Measurements from ENCODE around the gene LLGL2. TPM values are rescaled to one million over a fixed set of nuclear protein-coding genes. Genes with fewer than 3 reads are reported as not detected.

The LLGL2 gene
- total RNA-seq, 2 donors from 2014 or later = 401 to 497 TPM

DNA sequence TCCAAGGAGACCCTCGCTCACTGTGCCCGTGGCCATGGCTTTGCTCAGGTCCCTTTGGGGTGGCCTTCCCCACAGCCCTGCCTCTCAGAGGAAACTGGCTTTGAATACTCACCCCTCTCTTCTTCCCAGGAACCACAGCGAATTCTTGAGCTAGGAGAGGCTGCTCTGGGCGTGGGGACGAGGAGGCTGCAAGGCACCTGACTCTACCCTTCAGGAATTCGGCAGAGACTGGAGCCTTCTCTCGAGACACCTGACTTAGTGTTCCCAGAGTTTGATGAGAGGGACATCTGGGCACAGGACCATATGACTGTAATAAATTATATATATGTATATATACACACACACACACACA lies 6.2 kb downstream of the LLGL2 start:
- DNase-seq = no peak
- peaks cover 32% of the 10 kb centered on the region for H3K4me1 ChIP-seq
- H3K9ac ChIP-seq (ENCODE audit: low read depth in 2 of 2, low read length in 2 of 2) = peak overlapping the region; percentile 40 to 81
- H3K4me3 ChIP-seq = no peak overlapping the region
- H3K27me3 ChIP-seq = no peaks in the 10 kb centered on the region
- H3K9me3 ChIP-seq = no peaks in the 10 kb centered on the region
- peak overlapping the region; percentile 89 for H3K27ac ChIP-seq
- H3K36me3 ChIP-seq = peaks cover 3% of the 10 kb centered on the region
- intact Hi-C loops (cut with DNase I) = no loop called here
- TF ChIP-seq, protein P1, sequence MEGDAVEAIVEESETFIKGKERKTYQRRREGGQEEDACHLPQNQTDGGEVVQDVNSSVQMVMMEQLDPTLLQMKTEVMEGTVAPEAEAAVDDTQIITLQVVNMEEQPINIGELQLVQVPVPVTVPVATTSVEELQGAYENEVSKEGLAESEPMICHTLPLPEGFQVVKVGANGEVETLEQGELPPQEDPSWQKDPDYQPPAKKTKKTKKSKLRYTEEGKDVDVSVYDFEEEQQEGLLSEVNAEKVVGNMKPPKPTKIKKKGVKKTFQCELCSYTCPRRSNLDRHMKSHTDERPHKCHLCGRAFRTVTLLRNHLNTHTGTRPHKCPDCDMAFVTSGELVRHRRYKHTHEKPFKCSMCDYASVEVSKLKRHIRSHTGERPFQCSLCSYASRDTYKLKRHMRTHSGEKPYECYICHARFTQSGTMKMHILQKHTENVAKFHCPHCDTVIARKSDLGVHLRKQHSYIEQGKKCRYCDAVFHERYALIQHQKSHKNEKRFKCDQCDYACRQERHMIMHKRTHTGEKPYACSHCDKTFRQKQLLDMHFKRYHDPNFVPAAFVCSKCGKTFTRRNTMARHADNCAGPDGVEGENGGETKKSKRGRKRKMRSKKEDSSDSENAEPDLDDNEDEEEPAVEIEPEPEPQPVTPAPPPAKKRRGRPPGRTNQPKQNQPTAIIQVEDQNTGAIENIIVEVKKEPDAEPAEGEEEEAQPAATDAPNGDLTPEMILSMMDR (IDR thresholded peaks at IDR 0.05) = no peak

GRCh38 chr17:75535119-75535537 lies 9.6 kb downstream of the LLGL2 start:
- H3K27ac ChIP-seq = peak overlapping the region; percentile 80
- H3K36me3 ChIP-seq = peaks cover 3% of the 10 kb centered on the region

DNA sequence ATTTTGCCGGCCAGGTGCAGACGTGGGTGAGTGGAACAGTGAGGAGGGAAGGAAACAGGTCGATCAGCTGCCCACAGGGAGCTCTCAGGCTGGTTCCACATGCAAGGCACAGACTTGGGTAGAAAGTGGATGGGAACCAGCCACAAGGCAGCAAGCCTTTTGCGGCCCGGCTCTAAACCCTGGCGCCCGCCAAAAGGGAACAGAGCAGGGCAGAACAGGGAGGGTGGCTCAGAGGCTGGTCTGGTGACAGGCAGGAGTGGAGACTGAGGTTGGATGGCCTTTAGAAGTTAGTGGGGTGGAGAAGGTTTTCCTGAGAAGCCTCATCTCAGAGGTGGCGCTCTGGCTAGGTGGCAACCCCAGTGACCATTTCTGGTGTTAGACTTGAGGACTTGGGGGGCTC lies 10.4 kb downstream of the LLGL2 start:
- peak overlapping the region in 1 of 2 donors; percentile 60 for H3K9ac ChIP-seq (ENCODE audit: low read depth in 2 of 2, low read length in 2 of 2)
- intact Hi-C loops (cut with DNase I) = no loop called here
- peaks cover 40% of the 10 kb centered on the region for H3K4me1 ChIP-seq
- DNase-seq = no peak
- peak overlapping the region; percentile 80 for H3K27ac ChIP-seq
- TF ChIP-seq, protein P1 (IDR thresholded peaks at IDR 0.05) = no peak
- no peaks in the 10 kb centered on the region for H3K27me3 ChIP-seq
- no peaks in the 10 kb centered on the region for H3K9me3 ChIP-seq
- H3K36me3 ChIP-seq = peaks cover 3% of the 10 kb centered on the region
- no peak overlapping the region for H3K4me3 ChIP-seq

More at GRCh38 chr17:75535119-75535537, 9.6 kb downstream of the LLGL2 start:
- Histone ChIP-seq H3K27me3 (no peaks in the 10 kb centered on the region), H3K9me3 (no peaks in the 10 kb centered on the region), H3K4me3 (no peak overlapping the region), H3K9ac (ENCODE audit: low read depth in 2 of 2, low read length in 2 of 2) (peak overlapping the region; percentile 64 to 70), H3K4me1 (peaks cover 39% of the 10 kb centered on the region)
- intact Hi-C loops (cut with DNase I) = no loop called here
- DNase-seq = peak; percentile 74
- TF ChIP-seq, protein P1 (IDR thresholded peaks at IDR 0.05) = no peak

- no peak for DNase-seq
- peak overlapping the region in 1 of 2 donors; percentile 32 for H3K9ac ChIP-seq (ENCODE audit: low read depth in 2 of 2, low read length in 2 of 2)
- TF ChIP-seq, protein P1 (IDR thresholded peaks at IDR 0.05) = no peak
- intact Hi-C loops (cut with DNase I) = no loop called here
- H3K4me1 ChIP-seq = peaks cover 35% of the 10 kb centered on the region
- H3K36me3 ChIP-seq = peaks cover 3% of the 10 kb centered on the region
- H3K4me3 ChIP-seq = no peak overlapping the region
- no peaks in the 10 kb centered on the region for H3K27me3 ChIP-seq
- no peak overlapping the region for H3K27ac ChIP-seq
- H3K9me3 ChIP-seq = no peaks in the 10 kb centered on the region
These were observed 10.9 kb downstream of the LLGL2 start for GRCh38 chr17:75536366-75536765.

- TF ChIP-seq, protein P1 (IDR thresholded peaks at IDR 0.05) = no peak
- Histone ChIP-seq H3K27ac (peak overlapping the region; percentile 84), H3K4me1 (peaks cover 31% of the 10 kb centered on the region), H3K4me3 (no peak overlapping the region), H3K27me3 (no peaks in the 10 kb centered on the region), H3K36me3 (no peaks in the 10 kb centered on the region), H3K9ac (ENCODE audit: low read depth in 2 of 2, low read length in 2 of 2) (peak overlapping the region; percentile 39 to 84), H3K9me3 (no peaks in the 10 kb centered on the region)
- DNase-seq = no peak
- intact Hi-C loops (cut with DNase I) = no loop called here
These were observed 14.7 kb downstream of the LLGL2 start for GRCh38 chr17:75539967-75540729.
